Skin epidermis (tissue), 12 donors: ENCODE data around the gene TMEM255B.

ENCODE experiments used
- H3K27ac ChIP-seq, 21 experiments: fragments of 200-600 bp; sonication (generic) in 11 of 21; one replicate each; pipeline ENCODE4 v1.5.0; 2020; ENCODE audit warnings: mild to moderate bottlenecking in 3 of 21, inconsistent platforms in 2 of 21, moderate library complexity in 2 of 21
- H3K4me3 ChIP-seq, 7 experiments: fragments of 200-600 bp; sonication (generic) in 2 of 7; one replicate each; pipeline ENCODE4 v1.5.0; 2020; ENCODE audit warnings: inconsistent platforms in 2 of 7, mild to moderate bottlenecking in 2 of 7, moderate library complexity in 1 of 7

Gene TMEM255B

DNA sequence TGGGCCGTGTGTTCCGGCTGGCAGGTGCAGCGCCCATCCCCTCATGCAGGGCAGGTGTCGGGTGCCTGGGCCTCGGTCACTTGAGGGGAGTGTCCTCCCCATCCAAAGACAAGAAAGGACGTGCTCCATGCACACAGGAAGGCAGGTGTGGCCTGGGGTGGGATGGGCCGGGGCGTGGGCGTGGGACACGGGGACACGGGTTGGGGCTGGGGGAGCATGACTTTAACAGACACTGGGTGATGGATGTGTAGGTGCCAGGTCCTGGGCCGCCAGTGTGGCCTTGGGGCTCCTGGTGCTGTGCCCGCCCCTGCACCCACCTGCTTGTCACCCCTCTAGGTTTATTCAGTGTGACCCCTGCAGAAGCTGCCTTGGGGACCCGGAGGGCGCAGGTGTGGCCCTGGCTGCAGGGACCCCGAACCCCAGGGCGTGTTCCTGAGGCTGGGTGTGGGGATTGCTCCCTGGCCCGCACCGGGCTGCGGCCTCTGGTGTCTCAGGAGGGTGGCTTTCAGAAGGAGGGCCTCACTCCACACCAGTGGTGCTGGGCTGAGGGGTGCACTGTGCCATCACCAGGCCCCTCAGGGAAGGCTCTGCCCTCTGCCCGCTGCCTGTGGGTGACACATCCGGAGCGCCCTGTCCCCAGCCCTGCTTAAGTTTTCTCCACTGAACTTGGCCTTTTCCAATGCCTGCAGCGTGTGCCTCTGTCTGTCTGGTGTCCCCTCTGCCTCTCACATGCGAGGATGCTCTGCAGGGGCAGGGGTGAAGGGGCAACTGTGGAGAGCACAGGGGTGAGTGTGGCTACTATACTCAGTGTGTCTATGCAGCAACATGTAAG is 5.2 kb downstream of the TMEM255B start:
- Histone ChIP-seq H3K27ac (no peak overlapping the region), H3K4me3 (no peak overlapping the region)

DNA sequence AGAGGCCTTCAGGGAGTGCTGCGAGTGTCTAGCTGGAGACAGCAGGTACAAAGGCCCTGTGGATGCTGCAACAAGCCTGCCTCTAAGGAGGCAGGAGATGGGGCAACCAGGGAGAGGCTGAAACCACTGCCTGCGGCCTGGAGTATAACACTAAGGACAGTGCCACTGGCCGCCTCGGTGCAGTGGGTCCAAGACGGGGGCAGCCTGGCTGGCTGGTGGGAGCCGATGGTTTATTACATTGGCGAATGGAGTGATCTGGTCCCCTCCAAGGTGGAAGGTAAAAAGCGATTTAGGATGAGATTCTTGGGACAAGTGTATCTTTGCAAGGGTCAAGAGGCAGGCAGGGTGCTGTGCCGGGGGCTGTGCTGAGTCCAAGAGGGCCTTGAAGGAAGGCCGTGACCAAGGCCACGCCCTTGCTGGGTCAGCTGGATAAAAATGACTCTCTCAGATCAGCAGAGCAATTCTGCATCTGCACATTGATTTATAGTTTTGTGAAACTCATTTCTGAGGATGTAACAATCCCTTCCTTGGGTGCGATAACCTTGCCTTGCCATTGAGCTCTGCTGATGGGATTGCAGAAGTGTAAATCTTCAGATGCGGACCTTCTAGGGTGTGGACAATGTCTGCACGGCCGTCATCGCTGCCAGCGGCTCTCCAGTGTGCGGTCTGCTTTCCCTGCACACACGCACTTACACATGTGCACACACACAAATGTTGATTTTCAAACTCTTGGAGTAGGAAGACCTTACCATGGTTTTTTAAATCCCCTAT is 6.0 kb downstream of the TMEM255B start:
- H3K4me3 ChIP-seq = no peak overlapping the region
- peak overlapping the region in 1 of 21 experiments; percentile 26 for H3K27ac ChIP-seq

DNA sequence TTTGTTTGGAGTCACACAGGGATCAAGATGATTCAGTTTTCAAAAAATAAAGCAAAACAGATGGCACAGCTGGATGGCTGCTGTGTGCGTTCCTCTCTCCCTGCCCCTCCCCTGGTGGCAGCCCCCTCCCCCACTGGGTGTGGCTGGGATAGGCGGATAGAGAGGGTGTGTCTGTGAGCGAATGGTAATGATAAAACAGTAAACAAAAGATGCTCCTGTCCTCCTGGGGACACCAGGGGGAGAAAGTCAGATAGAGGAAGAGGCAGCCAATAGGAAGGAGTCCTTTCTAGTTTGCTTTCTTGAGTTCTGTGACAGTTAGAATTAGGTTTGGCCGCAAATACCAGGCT is 6.5 kb downstream of the TMEM255B start:
- Histone ChIP-seq H3K27ac (no peak overlapping the region), H3K4me3 (no peak overlapping the region)

DNA sequence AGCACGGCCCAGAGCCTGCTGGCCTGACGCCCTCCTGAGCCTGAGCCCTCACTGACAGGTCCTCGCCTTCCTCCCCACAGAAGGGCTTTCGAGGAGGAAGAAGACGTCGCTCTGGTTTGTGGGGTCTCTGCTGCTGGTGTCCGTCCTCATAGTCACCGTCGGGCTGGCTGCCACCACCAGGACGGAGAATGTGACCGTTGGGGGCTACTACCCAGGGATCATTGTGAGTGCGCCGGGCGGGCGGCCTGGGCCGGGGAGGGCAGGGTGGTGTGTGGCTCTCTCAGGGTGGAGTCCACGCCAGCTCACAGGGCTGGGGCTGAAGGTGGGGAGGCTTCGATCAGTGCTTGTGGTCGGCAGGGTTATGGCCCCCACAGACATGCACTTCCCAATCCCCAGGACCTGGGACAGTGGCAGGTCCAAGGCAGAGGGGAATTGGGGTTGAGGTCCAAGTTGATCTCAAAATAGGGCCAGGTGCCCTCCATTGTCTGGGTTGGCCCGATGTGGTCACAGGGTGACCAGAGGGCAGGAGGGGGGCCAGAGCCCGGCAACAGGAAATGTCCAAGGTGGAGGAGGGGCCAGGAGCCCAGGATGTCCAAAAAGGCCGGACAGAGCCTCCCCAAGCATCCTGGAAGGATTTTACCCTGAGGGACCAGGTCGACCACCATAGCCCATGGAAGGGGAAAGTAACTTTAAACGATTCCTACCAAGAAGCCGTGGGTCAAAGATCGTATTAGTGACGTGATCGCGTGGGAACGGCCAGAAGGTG is 7.2 kb downstream of the TMEM255B start:
- H3K27ac ChIP-seq = no peak overlapping the region
- no peak overlapping the region for H3K4me3 ChIP-seq

DNA sequence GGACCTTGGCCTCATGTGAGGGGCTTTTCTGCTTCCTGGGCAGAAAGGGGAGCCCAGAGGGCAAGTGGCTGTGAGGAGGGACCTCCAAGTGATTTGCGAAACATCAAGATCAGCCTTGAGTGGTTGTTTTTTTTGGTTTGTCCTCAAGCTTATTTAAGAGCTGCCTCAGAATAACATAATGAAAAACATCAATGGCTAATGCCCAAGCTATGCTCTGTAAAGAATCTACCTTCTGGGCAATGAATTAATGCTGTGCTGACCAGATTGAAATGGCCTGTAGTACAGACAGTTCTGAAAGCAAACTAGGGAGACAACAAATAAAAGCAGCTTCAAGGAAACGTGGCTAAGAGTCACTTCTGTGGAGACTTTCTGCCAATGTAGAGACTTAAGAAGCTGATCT is 8.3 kb downstream of the TMEM255B start:
- H3K27ac ChIP-seq = no peak overlapping the region

DNA sequence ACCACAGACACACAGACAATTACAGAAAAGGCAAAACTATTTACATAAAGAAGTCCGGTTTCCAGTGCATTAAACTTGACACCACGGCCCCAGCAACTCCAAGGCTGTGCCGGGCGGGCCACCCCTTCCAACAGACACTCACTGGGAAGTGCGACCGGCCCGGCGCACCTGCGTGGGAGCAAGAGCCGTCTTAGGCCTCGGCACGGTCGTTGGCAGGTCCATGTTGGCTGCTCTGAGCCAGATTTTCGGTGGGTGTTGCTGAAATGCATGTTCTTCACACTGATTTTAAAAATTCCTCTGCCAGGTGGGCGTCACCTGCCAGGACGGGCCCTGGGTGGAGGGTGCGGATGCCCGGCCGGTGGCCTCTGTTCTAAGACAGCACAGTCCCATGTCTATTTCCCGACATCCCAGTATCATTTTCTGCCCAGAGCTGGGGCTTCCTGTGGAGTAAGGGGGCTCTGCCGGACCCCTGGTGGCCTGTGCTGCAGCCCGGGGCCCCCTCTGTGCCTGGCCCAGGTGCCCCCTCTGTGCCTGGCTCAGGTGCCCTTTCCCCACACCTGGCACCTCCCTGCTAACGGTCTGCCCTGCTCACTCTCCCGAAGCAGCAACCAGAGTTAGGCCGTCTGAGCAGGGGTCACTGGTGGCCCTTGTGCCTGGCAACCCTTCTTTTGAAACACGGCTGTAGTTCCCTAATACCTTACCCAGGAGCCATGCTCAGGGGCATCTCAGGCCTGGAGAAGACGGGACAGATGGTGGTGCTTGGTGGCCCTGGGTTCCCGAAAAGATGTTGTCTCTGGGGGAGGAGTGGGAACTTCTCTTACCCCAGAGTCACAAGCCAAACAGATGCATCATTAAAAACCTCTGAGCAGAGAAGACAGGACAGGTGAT is 9.2 kb downstream of the TMEM255B start:
- H3K4me3 ChIP-seq = no peak overlapping the region
- H3K27ac ChIP-seq = no peak overlapping the region

More for the DNA sequence above, 8.3 kb downstream of the TMEM255B start:
- no peak overlapping the region for H3K4me3 ChIP-seq

DNA sequence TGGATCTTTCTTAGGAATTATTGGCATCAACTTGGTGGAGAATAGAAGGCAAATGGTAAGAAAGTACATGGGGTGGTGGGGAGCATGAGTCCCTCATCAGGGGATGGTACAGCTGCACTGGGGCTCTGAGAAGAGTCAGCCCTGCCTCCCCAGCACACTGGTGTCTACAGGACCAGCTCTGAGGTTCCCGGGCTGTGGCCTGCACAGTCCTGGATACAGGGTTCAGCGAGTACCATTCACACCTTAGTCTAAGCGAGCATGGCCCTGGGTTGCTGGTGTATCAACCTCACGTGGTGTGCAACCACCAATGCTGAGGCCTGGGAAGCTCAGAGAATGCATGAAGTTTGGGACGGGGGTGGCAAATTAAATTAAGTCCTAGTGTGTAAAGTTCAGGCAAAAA is 10.1 kb downstream of the TMEM255B start:
- H3K4me3 ChIP-seq = no peak overlapping the region
- no peak overlapping the region for H3K27ac ChIP-seq

DNA sequence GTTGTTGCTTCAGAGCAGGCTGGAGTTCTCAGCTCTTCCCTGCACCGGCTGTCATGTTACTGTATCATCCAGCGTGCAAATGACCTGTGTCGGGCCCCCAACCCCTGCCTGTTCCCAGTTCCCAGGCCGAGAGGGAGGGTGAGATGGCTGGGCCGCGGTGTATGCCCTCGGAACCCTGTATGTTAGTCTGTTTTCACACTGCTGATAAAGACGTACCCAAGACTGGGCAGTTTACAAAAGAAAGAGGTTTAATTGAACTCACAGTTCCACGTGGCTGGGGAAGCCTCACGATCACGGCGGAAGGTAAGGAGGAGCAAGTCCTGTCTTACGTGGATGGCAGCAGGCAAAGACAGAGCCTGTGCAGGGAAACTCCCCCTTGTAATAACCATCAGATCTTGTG is 10.9 kb downstream of the TMEM255B start:
- H3K4me3 ChIP-seq = no peak overlapping the region
- H3K27ac ChIP-seq = no peak overlapping the region

DNA sequence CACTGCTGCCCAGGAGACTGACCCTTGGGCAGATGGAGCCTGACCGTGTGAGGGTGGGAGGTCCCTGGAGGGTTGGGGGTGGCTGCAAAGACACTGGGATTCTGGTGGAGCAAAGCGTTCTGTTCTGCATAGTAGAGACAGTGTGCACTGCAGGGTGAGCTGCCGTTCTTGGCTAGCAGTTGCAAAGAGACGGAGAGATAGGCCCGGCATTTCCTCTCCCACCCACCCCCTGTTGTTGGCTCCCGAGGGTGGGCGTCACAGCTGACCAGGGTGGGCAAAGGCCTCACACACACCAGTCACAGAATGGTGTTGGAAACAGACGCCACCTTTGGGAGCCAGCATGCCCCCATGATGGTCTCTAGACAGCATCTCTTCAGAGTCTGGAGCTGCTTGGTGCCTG is 11.4 kb downstream of the TMEM255B start:
- Histone ChIP-seq H3K4me3 (no peak overlapping the region), H3K27ac (no peak overlapping the region)

DNA sequence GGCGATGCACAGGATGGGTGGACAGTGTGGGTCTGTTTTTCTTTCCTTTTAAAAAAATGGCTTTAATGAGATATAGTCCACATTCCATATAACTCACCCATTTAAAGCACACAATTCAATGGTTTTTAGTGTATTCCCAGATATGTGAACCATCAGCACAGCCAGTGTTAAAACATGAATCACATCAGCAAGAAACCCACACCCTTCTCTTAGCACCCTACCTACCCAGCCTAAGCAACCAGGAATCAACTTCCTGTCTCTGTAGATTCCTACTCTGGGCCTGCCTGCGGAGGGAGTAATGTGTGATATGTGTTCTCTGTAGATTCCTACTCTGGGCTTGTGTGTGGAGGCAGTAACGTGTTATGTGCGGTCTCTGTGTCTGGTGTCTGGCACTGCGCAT is 11.9 kb downstream of the TMEM255B start:
- Histone ChIP-seq H3K27ac (no peak overlapping the region), H3K4me3 (no peak overlapping the region)

DNA sequence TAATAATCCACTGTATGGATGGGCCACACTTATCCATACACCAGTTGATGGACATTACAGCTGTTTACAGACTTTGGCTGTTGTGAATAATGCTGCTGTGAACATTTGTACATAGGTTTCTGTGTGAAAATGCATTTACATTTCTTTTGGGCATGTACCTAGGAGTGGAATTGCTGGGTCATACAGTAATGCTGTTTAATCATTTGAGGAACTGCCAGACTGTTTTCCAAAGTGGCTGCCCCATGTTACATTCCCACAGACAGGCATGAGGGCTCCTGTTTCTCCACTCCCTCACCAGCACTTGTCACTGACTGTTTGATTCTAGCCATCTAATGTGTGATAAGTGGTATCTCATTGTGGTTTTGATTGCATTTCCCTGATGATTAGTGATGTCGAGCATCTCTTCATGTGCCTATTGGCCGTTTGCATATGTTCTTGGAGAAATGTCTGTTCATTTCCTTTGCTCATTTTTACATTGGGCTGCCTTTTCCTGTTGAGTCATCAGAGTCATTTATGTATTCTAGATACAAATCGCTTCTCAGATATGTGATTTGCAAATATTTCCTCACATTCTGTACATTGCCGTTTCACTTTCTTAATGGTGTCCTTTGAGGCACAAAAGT is 12.8 kb downstream of the TMEM255B start:
- no peak overlapping the region for H3K4me3 ChIP-seq
- no peak overlapping the region for H3K27ac ChIP-seq

DNA sequence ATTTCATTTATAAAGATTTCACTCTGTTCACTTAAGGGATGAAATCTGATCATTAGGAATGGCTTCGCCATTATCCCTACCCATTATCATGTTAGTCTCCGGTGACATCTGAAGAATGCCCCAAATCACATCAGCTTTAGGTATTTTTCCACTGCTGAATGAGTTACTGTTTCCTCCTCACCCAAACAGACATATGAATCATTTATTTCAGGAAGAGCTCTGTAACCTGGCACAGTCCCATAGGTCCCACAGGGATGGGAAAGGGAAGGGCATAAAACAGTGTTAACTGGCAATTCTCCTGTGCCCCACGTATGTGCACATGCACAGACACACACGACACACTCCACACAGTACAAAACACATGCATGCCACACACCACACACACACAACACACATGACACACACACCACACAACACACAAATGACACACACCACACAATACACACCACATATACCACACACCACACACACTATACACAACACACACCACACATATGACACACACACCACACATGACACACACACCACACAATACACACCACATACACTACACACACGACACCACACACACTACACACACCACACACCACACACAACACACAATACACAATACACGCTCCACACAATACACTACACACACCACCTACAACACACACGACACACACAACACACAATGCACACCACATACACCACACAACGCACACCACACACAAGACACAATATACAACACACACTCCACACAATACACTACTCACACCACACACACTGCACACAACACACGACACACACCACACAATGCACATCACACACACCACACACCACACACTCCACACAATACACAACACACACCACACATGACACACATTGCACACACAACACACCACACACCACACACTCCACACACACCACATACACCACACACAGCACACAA is 15.4 kb downstream of the TMEM255B start:
- H3K4me3 ChIP-seq = no peak overlapping the region
- no peak overlapping the region for H3K27ac ChIP-seq

DNA sequence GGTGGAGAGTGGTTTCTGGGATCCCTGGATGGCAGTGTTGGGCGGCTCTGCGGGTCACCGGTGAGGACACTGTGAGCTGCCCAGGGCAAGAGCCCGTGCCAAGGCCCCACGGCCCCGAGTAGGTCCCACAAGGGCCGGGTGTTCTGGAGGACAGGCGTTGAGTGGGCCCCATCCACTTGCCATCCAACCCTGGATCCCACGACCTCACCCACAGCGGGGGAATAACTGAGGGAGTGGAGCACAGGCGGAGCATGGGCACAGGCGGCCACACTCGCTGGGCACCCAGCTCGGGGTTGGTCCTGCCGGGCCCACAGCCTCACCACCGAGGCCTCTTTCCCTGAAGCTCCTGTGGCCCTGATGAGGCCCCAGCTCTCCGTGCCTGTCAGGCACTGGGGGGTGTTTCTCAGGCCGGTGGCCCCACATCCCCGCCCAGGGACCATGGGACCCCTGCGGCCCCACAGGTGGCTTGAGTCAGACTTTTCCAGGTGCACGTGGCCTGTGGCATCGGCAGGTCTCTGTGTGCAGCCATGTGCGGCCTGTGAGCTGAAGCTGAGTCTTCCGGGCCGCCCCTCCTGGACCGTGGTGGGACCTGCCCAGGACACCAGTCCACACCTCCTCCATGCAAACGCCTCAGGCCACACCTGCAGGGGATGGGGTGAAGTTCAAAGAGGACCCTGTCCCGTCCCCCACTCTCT is 16.6 kb downstream of the TMEM255B start:
- Histone ChIP-seq H3K27ac (no peak overlapping the region), H3K4me3 (no peak overlapping the region)

DNA sequence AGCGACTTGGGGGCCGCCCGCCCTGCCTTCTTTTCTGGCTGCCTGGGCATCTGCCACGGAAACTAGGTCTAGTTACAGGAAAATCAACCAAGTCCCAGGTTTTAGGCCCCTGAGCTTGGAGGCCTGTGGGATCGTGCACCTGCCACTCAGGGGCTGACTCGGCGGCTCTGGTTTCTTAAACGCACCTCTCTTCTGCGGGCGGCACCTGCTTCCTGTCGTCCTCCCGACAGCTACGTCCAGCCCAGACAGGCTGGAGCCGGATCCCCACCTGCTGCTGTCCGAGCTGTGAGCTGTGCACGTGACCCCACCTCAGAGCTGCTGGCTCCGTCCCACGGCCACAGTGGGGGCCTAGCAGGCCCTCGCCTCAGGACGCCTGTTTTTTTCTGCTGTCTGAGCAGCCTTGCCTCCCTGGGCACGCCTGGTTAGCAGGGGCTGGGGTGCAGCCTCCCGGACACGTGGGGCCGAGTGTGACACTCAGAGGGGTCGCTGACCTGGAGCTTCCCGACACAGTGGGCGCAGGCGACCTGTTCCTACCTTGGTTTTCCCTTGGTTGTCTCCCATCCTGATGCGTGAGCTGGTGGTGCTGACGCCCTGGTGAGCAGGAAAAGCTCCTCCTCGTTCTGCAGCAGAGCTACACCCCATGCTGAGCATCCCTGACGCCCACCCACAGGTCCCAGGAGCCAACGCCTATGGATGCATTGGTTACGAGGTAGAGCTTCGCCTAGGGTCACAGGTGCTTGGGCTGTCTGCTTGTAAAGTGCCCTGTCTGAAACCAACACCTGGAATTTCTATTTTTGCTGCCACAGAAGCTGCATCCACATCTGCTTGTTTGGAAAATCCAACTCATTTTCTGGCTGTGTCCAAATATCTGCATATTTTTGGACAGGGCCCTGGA is 17.5 kb downstream of the TMEM255B start:
- H3K27ac ChIP-seq = no peak overlapping the region
- H3K4me3 ChIP-seq = no peak overlapping the region

DNA sequence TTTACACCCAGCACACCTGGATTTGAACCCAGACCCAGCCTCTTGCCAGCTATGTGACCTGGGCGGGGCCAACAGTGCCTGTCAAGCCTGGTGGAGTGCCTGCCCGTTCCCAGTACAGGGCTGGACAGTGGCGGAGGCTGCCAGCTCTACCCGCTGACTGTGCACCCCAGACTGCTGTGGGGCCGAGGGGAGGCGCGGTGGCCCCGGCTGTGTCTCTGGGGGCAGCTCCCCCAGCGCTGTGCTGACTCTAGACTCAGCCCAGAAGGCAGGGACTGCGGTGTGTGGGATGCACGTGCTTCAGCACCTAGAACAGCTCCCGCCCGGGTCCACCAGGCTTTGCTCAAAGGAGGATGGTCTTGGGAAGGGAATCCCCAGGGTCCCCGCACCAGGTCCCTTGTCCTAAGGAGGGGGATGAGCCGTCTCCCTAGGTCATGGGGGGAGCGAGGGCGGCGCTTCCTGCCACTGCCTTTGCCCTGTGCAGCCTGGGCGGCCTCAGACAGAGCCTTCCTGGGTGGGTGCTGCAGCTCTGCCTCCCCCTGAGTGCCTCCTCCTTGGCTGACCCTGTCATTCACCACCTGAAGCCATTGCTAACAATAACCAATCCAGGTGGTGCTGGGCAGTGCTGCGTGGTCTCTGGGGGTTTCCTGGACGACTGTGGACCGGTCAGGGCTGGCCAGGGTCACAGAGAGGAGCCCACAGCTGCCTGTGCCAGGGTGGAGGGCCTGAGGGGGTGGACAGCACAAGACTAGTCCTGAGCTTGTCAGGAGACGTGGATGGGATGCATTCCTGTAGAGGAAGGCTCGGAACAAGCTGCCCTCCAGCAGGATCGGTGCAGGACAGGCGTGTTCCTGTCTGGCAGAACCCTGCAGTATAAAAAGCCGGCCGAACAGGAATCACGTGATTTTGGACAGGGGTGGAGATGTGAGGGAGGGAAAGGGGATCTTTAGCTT is 18.6 kb downstream of the TMEM255B start:
- Histone ChIP-seq H3K4me3 (no peak overlapping the region), H3K27ac (no peak overlapping the region)
